Measurements from ENCODE around the gene ZNF92. TPM values are rescaled to one million over a fixed set of nuclear protein-coding genes. Genes with fewer than 3 reads are reported as not detected.
"Not testable (repeated sequence)": the region's sequence is repeated elsewhere in the genome, so short reads cannot be mapped to it uniquely, and the experiment has no call there.

The ZNF92 gene
- total RNA-seq, 1 donor from 2014 or later, result 24.1 TPM

DNA sequence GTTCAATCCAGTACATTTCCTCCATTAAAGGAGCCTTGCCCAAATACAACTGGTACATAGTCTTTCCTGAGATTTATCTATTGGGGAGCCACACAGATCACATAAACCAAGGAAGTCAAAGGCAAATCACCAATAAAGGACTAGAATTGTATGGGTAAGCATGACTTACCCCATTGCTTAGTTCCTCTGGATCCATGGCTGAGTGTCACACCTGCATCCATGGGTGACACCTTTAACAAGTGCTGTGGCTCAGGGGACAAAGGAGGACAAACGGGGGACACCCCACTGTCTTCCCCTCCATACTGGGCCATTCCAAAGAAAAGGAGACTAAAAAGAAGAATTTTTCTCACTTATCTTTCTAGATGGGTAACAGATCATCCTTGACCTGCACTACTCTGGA is 30.4 kb downstream of the ZNF92 start:
- Mint-ChIP-seq H3K4me3 (ENCODE audit: low read depth) (no peak overlapping the region), H3K4me1 (ENCODE audit: low read depth) (no peaks in the 10 kb centered on the region), H3K36me3 (ENCODE audit: insufficient read depth) (peaks cover 28% of the 10 kb centered on the region), H3K27ac (no peak overlapping the region), H3K27me3 (no peaks in the 10 kb centered on the region), H3K9me3 (ENCODE audit: low read depth) (peaks cover 50% of the 10 kb centered on the region)
- DNase-seq (ENCODE audit: low spot score, unreplicated experiment), result no peak
- TF ChIP-seq, protein P1, sequence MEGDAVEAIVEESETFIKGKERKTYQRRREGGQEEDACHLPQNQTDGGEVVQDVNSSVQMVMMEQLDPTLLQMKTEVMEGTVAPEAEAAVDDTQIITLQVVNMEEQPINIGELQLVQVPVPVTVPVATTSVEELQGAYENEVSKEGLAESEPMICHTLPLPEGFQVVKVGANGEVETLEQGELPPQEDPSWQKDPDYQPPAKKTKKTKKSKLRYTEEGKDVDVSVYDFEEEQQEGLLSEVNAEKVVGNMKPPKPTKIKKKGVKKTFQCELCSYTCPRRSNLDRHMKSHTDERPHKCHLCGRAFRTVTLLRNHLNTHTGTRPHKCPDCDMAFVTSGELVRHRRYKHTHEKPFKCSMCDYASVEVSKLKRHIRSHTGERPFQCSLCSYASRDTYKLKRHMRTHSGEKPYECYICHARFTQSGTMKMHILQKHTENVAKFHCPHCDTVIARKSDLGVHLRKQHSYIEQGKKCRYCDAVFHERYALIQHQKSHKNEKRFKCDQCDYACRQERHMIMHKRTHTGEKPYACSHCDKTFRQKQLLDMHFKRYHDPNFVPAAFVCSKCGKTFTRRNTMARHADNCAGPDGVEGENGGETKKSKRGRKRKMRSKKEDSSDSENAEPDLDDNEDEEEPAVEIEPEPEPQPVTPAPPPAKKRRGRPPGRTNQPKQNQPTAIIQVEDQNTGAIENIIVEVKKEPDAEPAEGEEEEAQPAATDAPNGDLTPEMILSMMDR (IDR thresholded peaks at IDR 0.05; ENCODE audit: unreplicated experiment), result no peak

DNA sequence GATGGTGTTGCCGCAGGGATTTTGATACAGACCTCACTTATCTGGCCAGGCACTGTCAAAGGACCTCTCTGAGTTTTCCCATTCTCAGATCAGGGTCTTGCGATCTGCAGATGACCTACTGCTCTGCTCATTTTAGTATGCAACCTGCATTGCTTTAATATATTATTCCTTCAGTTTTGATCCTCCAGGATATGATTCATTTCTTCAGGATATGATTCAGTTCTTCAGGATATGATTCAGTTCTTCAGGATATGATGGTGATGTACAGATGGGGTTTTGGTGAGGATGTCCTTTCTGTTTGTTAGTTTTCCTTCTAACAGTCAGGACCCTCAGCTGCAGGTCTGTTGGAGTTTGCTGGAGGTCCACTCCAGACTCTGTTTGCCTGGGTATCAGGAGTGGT is 33.1 kb downstream of the ZNF92 start:
- H3K4me3 Mint-ChIP-seq (ENCODE audit: low read depth); DNase-seq (ENCODE audit: low spot score, unreplicated experiment); H3K27me3 Mint-ChIP-seq; H3K27ac Mint-ChIP-seq; H3K4me1 Mint-ChIP-seq (ENCODE audit: low read depth): not testable (repeated sequence)
- peaks cover 38% of the 10 kb centered on the region for H3K9me3 Mint-ChIP-seq (ENCODE audit: low read depth)
- H3K36me3 Mint-ChIP-seq (ENCODE audit: insufficient read depth), result peaks cover 11% of the 10 kb centered on the region

DNA sequence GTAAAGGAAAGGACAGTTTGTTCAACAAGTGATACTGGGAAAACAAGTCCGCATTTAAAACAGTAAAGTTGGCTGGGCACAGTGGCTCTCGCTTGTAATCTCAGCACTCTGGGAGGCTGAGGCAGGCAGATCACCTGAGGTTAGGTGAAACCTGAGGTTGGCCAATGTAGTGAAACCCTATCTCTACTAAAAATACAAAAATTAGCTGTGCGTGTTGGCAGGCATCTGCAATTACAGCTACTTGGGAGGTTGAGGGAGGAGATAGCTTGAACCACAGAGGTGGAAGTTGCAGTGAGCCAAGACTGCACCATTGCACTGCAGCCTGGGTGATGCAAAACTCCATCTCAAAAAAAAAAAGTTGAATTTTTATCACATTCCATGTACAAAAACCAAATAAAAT is 35.7 kb downstream of the ZNF92 start:
- no peaks in the 10 kb centered on the region for H3K27me3 Mint-ChIP-seq
- peaks cover 1% of the 10 kb centered on the region for H3K36me3 Mint-ChIP-seq (ENCODE audit: insufficient read depth)
- peaks cover 33% of the 10 kb centered on the region for H3K9me3 Mint-ChIP-seq (ENCODE audit: low read depth)

DNA sequence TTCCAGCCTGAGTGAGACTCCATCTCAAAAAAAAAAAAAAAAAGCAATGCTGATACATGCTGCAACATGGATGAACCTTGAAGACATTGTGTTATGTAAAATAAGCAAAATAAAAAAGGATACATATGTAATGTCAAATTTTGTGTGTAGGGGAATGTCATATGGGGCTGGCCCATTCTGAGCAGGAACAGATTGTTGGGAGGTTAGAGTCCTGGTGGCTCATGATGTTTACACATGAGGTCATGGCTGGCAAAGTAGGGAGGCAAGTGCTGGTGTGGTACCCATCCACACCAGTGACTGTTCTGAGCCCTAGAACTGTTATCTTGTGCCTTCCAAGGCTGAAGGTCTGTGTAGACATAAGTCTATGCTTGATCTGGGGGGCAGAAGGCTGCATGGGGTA is 37.6 kb downstream of the ZNF92 start:
- Mint-ChIP-seq H3K9me3 (ENCODE audit: low read depth) (peaks cover 26% of the 10 kb centered on the region), H3K36me3 (ENCODE audit: insufficient read depth) (no peaks in the 10 kb centered on the region)

More for the DNA sequence above, 35.7 kb downstream of the ZNF92 start:
- no peaks in the 10 kb centered on the region for H3K4me1 Mint-ChIP-seq (ENCODE audit: low read depth)
- DNase-seq (ENCODE audit: low spot score, unreplicated experiment), result no peak
- TF ChIP-seq, protein P1 (IDR thresholded peaks at IDR 0.05; ENCODE audit: unreplicated experiment), result no peak
- H3K4me3 Mint-ChIP-seq (ENCODE audit: low read depth), result no peak overlapping the region
- H3K27ac Mint-ChIP-seq, result no peak overlapping the region

DNA sequence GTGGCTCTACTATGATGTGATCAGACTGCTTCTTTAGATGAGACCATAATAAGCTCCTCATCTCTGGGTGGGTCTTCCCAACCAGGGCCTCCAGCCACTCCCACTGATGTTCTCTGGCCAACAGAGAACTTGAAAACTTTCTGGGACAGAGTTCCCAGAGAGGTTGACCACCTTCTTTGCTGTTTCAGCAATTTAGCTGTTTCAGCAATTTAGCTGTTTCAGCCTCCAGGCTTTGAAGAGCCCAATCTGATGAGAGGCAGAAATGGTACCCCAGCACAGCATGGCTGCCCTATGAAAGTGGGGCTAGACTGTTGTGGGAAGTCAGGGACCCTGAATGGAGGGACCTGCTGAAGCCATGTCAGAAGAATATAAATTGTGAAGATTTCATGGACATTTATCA is 49.0 kb downstream of the ZNF92 start:
- no peaks in the 10 kb centered on the region for H3K27me3 Mint-ChIP-seq
- no peaks in the 10 kb centered on the region for H3K36me3 Mint-ChIP-seq (ENCODE audit: insufficient read depth)
- DNase-seq (ENCODE audit: low spot score, unreplicated experiment), result no peak
- no peaks in the 10 kb centered on the region for H3K4me1 Mint-ChIP-seq (ENCODE audit: low read depth)
- peaks cover 45% of the 10 kb centered on the region for H3K9me3 Mint-ChIP-seq (ENCODE audit: low read depth)
- H3K4me3 Mint-ChIP-seq (ENCODE audit: low read depth), result no peak overlapping the region
- H3K27ac Mint-ChIP-seq, result no peak overlapping the region
- TF ChIP-seq, protein P1 (IDR thresholded peaks at IDR 0.05; ENCODE audit: unreplicated experiment), result no peak

More for the DNA sequence above, 37.6 kb downstream of the ZNF92 start:
- Mint-ChIP-seq H3K4me3 (ENCODE audit: low read depth) (no peak overlapping the region), H3K27me3 (no peaks in the 10 kb centered on the region), H3K27ac (no peak overlapping the region), H3K4me1 (ENCODE audit: low read depth) (no peaks in the 10 kb centered on the region)
- TF ChIP-seq, protein P1 (IDR thresholded peaks at IDR 0.05; ENCODE audit: unreplicated experiment), result no peak
- no peak for DNase-seq (ENCODE audit: low spot score, unreplicated experiment)

DNA sequence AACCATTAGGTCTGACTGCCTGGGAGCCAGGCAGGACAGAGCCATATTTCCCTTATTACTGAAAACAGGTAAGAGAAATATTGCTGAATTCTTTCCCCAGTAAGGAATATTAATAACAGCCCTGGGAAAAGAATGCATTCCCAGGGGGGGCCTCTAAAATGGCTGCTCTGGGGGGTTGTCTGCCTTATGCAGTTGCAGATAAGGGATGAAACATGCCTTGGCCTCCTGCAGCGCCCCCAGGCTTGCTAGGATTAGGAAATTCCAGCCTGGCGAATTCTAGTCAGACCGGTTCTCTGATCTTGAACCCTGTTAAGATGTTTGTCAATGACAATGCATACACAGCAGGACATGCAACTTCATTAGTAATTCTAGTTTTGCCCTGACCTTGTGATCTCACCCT is 49.6 kb downstream of the ZNF92 start:
- H3K36me3 Mint-ChIP-seq (ENCODE audit: insufficient read depth); H3K27ac Mint-ChIP-seq; H3K27me3 Mint-ChIP-seq; H3K4me3 Mint-ChIP-seq (ENCODE audit: low read depth); H3K4me1 Mint-ChIP-seq (ENCODE audit: low read depth); DNase-seq (ENCODE audit: low spot score, unreplicated experiment): not testable (repeated sequence)
- peaks cover 51% of the 10 kb centered on the region for H3K9me3 Mint-ChIP-seq (ENCODE audit: low read depth)
